ENCODE measurements around the gene TOR1A.
"Not testable (repeated sequence)": the region's sequence is repeated elsewhere in the genome, so short reads cannot be mapped to it uniquely, and the experiment has no call there.

The TOR1A gene

DNA sequence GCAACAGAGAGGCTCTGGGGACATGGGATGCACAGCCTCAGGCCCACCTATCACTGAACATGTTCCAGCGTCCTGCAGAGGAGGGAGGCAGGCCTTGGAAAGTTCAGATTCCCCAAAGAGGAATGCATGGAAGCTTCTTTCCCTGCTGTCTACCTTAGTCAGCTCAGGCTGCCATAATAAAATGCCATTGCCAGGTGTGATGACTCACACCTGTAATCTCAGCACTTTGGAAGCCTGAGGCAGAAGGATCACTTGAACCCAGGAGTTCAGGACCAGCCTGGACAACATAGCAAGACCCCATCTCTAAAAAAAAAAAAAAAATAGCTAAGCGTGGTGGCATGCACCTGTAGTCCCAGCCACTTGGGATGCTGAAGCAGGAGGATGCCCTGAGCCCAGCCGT lies 45.5 kb downstream of the TOR1A start:
- Histone ChIP-seq H2AFZ (ENCODE audit: low read depth, low read length) (no peak overlapping the region), H3K9me3 (ENCODE audit: low read length) (no peaks in the 10 kb centered on the region), H3K36me3 (ENCODE audit: insufficient read depth, low read length) (no peaks in the 10 kb centered on the region), H3K4me3 (ENCODE audit: low read length) (no peak overlapping the region), H3K27me3 (ENCODE audit: insufficient read depth, low read length) (no peaks in the 10 kb centered on the region), H3K4me1 (ENCODE audit: insufficient read depth, low read length) (peaks cover 13% of the 10 kb centered on the region)

DNA sequence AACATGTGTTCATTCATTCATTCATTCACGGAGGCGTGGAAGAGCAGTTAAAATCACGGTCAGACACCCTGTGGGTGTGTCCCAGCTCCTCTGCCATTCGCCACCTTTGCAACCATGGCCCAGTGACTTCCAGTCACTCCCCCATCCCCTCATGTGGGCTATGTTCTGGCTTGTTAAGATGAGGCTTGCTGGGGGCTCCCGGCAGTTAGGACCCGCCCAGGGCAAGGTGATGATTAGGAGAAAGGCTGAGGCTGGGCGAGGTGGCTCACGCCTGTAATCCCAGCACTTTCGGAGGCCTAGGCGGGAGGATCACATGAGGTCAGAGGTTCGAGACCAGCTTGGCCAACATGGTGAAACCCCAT lies 46.2 kb downstream of the TOR1A start:
- H3K36me3 ChIP-seq (ENCODE audit: insufficient read depth, low read length), result no peaks in the 10 kb centered on the region
- H3K27me3 ChIP-seq (ENCODE audit: insufficient read depth, low read length), result no peaks in the 10 kb centered on the region
- no peak overlapping the region for H3K4me3 ChIP-seq (ENCODE audit: low read length)
- H2AFZ ChIP-seq (ENCODE audit: low read depth, low read length), result no peak overlapping the region
- H3K4me1 ChIP-seq (ENCODE audit: insufficient read depth, low read length), result peaks cover 13% of the 10 kb centered on the region
- no peaks in the 10 kb centered on the region for H3K9me3 ChIP-seq (ENCODE audit: low read length)

DNA sequence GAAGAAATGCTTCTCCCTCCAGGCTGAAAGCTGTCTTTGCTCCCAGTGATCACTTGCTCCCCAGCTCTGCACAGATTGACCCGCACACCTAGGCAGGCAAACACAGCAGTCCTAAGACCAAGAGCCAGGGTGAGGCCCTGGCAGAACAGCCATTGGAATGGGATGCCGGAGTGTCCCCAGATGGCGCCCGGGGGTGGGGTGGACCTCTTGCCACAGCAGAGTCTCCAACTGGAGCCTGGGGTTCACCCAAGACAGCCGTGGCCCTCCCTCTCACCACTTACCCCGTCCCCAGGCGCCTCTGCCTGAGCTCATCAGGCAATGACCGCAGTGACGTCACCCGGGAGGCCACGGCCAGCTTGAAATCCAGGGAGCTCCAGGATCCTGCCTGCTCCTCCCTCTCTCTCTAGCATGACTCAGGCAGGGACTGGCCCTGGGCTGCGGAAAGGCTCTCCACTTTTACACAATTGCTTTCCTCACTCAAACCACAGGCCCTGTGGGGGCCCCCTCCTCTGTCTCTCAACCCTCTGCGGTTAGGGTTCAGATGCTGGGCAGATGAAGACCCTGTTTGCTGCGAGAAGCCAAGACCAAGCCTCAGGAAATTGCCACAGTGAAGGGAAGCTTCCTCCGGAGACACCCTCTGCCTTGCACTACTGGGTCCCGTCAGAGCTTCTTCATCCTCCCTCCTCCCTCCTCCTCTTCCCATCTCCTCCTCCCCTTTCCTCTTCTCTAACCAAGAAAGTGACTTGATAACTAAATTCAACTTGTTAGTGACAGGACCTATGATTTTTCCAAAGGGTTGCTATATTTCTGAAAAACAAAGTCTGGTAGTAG lies 46.8 kb downstream of the TOR1A start:
- Histone ChIP-seq H3K36me3 (ENCODE audit: insufficient read depth, low read length) (no peaks in the 10 kb centered on the region), H3K9me3 (ENCODE audit: low read length) (no peaks in the 10 kb centered on the region), H2AFZ (ENCODE audit: low read depth, low read length) (peak overlapping the region; percentile 96), H3K27me3 (ENCODE audit: insufficient read depth, low read length) (no peaks in the 10 kb centered on the region), H3K4me1 (ENCODE audit: insufficient read depth, low read length) (peaks cover 13% of the 10 kb centered on the region), H3K4me3 (ENCODE audit: low read length) (peak overlapping the region; percentile 20)

DNA sequence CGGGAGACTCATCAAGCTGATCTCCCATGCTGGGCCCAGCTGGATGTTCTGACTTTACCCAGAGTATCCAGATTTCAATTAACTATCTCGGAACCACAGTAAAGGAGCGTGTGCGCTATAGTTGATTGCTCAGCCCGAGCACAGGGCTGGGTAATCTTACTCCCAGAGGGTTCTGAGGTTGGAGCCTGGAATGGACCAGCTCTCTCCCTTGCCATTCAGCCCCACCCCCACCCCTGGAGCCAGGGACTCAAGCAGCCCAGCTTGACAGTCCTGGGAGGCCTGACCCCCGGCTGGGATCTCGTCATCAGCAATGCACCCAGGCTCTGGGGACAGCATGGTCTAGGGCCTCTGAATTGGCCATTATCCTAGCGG lies 47.4 kb downstream of the TOR1A start:
- Histone ChIP-seq H3K36me3 (ENCODE audit: insufficient read depth, low read length) (no peaks in the 10 kb centered on the region), H3K9me3 (ENCODE audit: low read length) (no peaks in the 10 kb centered on the region), H3K4me3 (ENCODE audit: low read length) (peak overlapping the region; percentile 20), H3K27me3 (ENCODE audit: insufficient read depth, low read length) (no peaks in the 10 kb centered on the region), H2AFZ (ENCODE audit: low read depth, low read length) (peak overlapping the region; percentile 96), H3K4me1 (ENCODE audit: insufficient read depth, low read length) (peaks cover 13% of the 10 kb centered on the region)

DNA sequence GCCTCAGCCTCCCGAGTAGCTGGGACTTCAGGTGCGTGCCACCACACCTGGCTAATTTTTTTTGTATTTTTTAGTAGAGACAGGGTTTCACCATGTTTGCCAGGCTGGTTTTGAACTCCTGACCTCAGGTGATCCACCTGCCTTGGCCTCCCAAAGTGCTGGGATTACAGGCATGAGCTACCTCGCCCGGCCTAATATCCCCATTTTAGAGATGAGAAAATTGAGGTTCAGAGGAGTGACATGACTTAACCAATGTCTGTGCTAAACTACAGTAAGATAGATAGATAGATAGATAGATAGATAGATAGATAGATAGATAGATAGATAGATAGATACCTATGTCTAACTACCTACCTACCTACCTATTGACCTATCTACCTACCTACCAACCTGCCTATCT lies 47.8 kb downstream of the TOR1A start:
- not testable (repeated sequence) for H3K27me3 ChIP-seq (ENCODE audit: insufficient read depth, low read length); H3K36me3 ChIP-seq (ENCODE audit: insufficient read depth, low read length); H3K4me3 ChIP-seq (ENCODE audit: low read length); H3K9me3 ChIP-seq (ENCODE audit: low read length); H2AFZ ChIP-seq (ENCODE audit: low read depth, low read length)
- peaks cover 13% of the 10 kb centered on the region for H3K4me1 ChIP-seq (ENCODE audit: insufficient read depth, low read length)

DNA sequence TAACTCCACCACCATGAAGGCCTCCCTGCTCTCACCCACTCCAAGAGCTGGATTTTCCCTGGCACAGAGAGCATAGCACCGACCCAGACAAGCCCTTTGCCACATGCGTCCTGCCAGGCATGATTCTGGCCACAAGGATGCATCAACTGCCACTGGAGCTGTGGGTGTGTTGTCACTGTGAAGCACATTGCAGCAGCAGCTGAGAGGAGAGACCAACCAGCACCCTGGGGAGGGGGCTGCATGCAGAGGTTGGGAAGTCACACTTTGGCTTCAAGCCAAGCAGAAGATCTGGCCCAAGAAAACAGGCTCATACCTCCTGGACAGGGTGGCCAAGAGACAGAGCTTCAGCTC lies 48.5 kb downstream of the TOR1A start:
- Histone ChIP-seq H3K36me3 (ENCODE audit: insufficient read depth, low read length) (no peaks in the 10 kb centered on the region), H3K9me3 (ENCODE audit: low read length) (no peaks in the 10 kb centered on the region)

DNA sequence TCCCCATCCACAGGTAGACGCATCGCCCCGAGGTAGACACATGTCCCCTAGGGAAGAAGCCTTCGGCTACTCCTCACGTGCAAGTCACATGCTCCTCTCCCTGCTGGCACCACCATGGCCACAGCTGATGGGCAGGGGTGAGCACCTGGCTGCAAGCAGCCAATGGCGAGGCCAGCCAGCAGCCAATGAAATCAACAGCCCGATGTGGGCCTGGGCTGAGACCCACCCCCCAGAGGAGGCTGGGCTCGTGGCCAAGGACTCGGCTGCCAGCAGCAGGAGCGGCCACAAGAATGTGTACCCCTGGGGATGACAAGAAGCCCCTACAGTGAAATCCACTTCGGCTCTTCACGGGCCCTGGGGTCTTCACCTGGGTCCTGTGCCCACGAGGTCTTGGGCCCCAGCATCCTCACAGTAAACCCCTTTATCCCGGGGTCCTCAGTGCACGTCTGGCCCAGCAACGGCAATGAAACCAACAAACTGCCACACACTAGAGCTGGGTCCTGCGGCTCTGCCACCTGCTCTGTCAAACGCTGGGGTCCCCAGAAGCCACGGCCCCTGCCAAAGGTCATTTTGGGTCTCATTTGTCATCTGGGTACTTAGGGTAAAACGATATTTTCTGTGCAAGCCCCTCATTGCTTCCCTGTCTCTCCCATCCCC lies 49.0 kb downstream of the TOR1A start:
- no peaks in the 10 kb centered on the region for H3K27me3 ChIP-seq (ENCODE audit: insufficient read depth, low read length)
- no peaks in the 10 kb centered on the region for H3K9me3 ChIP-seq (ENCODE audit: low read length)
- no peak overlapping the region for H2AFZ ChIP-seq (ENCODE audit: low read depth, low read length)
- peaks cover 13% of the 10 kb centered on the region for H3K4me1 ChIP-seq (ENCODE audit: insufficient read depth, low read length)
- no peak overlapping the region for H3K4me3 ChIP-seq (ENCODE audit: low read length)
- no peaks in the 10 kb centered on the region for H3K36me3 ChIP-seq (ENCODE audit: insufficient read depth, low read length)

More for the DNA sequence above, 48.5 kb downstream of the TOR1A start:
- H2AFZ ChIP-seq (ENCODE audit: low read depth, low read length), result no peak overlapping the region
- H3K4me1 ChIP-seq (ENCODE audit: insufficient read depth, low read length), result peaks cover 13% of the 10 kb centered on the region
- H3K4me3 ChIP-seq (ENCODE audit: low read length), result no peak overlapping the region
- H3K27me3 ChIP-seq (ENCODE audit: insufficient read depth, low read length), result no peaks in the 10 kb centered on the region

DNA sequence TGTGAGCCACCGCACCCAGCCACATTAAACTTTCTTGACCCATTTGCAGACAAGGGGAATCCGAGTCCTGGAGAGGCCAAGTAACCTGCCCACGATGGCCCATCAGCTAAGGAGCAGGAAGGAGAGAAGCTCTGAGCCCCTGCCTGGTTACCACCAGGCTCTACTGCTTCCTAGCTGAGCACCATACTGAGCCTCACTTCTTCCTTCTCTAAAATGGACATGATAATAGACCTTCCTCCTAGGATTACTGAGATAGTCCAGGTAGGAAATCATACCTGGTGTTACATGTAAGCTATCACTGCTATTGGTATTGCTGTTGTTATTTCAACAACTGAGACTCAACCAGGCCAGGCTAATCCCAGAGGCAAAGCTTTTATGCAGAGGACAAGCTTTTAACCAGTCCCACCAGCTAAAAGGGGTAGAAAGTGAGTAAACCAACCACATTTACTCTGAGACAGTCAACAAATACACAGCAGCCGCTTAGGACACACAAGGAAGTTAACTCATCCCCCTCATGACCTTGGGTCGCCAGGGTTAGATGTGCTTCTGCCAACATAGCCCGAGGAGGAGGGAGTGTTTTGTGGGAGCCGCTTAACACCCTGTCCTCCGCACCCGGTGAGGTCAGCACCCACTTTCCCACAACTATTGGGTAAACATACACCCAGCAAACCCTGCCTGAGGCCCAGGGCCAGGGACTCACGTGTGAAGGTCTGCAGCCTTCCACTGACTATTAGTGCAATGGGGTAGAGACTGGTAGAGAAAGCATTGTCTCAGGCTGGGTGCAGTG lies 50.5 kb downstream of the TOR1A start:
- no peak overlapping the region for H2AFZ ChIP-seq (ENCODE audit: low read depth, low read length)
- H3K4me3 ChIP-seq (ENCODE audit: low read length), result no peak overlapping the region
- no peaks in the 10 kb centered on the region for H3K9me3 ChIP-seq (ENCODE audit: low read length)
- H3K27me3 ChIP-seq (ENCODE audit: insufficient read depth, low read length), result no peaks in the 10 kb centered on the region
- H3K36me3 ChIP-seq (ENCODE audit: insufficient read depth, low read length), result no peaks in the 10 kb centered on the region
- peaks cover 13% of the 10 kb centered on the region for H3K4me1 ChIP-seq (ENCODE audit: insufficient read depth, low read length)

DNA sequence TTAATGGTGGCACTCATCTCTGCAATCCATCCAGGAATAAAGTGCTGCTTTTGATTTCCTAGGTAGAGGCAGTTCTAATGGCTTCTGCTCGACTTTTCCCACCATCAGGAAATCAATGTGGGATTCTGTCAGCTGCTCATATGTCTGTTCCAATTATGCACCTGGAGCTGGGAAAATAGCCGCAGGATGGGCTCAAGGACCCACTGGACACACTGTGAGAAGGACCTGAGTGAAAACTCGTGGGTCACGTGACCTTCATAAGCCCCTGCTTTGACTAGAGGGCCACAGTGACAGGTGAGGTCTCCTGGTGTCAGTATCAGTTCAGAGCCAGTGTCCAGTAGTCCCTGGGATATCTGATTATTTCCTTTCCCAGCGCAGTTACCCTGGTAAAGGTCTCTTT lies 53.2 kb downstream of the TOR1A start:
- H3K9me3 ChIP-seq (ENCODE audit: low read length), result no peaks in the 10 kb centered on the region
- peaks cover 3% of the 10 kb centered on the region for H3K27me3 ChIP-seq (ENCODE audit: insufficient read depth, low read length)
- H2AFZ ChIP-seq (ENCODE audit: low read depth, low read length), result no peak overlapping the region
- H3K4me3 ChIP-seq (ENCODE audit: low read length), result no peak overlapping the region
- no peaks in the 10 kb centered on the region for H3K4me1 ChIP-seq (ENCODE audit: insufficient read depth, low read length)
- H3K36me3 ChIP-seq (ENCODE audit: insufficient read depth, low read length), result no peaks in the 10 kb centered on the region

DNA sequence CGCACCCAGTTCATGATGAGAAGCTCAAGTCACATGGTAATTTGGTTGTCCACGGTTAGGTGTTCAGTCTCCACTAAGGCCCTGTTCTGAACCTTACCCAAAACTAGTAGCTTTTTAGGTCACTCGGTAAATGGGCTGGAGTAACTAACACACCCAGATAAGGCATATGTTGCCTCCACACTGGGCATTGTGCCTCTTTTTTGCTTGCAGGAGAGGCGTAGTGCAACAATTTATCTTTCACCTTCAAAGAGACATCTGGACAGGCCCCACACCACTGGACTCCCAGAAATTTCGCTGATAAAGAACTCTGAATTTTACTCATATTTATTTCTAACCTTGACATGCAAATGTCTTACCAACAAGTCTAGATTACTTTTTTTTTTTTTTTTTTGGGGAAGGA lies 54.3 kb downstream of the TOR1A start:
- H2AFZ ChIP-seq (ENCODE audit: low read depth, low read length), result no peak overlapping the region

DNA sequence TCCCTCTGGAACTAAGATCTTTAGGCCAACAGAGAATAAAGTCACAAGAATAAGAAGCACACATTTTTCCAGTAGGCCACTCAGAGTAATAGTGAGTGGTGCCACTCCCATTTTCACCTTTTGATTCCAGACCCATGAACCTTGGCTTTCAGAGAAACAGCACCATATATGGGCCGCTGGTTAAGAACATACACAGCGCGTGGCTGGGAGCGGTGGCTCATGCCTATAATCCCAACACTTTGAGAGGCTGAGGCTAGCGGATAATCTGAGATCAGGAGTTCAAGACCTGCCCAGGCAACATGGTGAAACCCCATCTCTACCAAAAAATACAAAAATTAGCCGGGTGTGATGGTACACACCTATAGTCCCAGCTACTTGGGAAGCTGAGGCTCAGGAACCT lies 55.5 kb downstream of the TOR1A start:
- H3K4me3 ChIP-seq (ENCODE audit: low read length), result no peak overlapping the region
- no peaks in the 10 kb centered on the region for H3K4me1 ChIP-seq (ENCODE audit: insufficient read depth, low read length)
- no peaks in the 10 kb centered on the region for H3K36me3 ChIP-seq (ENCODE audit: insufficient read depth, low read length)
- no peak overlapping the region for H2AFZ ChIP-seq (ENCODE audit: low read depth, low read length)
- H3K9me3 ChIP-seq (ENCODE audit: low read length), result no peaks in the 10 kb centered on the region
- peaks cover 3% of the 10 kb centered on the region for H3K27me3 ChIP-seq (ENCODE audit: insufficient read depth, low read length)

More for the DNA sequence above, 54.3 kb downstream of the TOR1A start:
- Histone ChIP-seq H3K36me3 (ENCODE audit: insufficient read depth, low read length) (no peaks in the 10 kb centered on the region), H3K4me3 (ENCODE audit: low read length) (no peak overlapping the region), H3K9me3 (ENCODE audit: low read length) (no peaks in the 10 kb centered on the region), H3K4me1 (ENCODE audit: insufficient read depth, low read length) (no peaks in the 10 kb centered on the region), H3K27me3 (ENCODE audit: insufficient read depth, low read length) (peaks cover 3% of the 10 kb centered on the region)

DNA sequence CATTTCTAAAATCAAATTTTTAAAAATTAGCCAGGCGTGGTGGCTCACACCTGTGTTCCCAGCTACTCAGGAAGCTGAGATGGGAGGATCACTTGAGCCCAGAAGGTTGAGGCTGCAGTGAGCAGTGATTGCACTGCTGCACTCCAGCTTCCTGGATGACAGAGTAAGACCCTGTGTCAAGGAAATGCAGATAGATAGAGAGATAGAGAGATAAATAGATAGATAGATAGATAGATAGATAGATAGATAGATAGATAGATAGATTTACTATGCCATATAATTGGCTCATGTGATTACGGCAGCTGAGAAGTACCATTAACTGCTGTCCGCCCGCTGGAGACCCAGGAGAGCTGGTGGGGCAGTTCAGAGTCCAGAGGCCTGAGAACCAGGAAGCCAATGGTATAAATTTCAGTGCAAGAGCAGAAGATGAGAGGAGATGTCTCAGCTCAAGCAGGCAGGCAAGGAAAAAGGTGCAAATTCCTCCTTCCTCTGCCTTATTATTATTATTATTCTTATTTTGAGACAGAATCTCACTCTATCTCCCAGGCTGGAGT lies 58.1 kb downstream of the TOR1A start:
- Histone ChIP-seq H3K4me1 (ENCODE audit: insufficient read depth, low read length) (no peaks in the 10 kb centered on the region), H3K36me3 (ENCODE audit: insufficient read depth, low read length) (no peaks in the 10 kb centered on the region), H3K27me3 (ENCODE audit: insufficient read depth, low read length) (peaks cover 5% of the 10 kb centered on the region), H3K4me3 (ENCODE audit: low read length) (no peak overlapping the region), H3K9me3 (ENCODE audit: low read length) (no peaks in the 10 kb centered on the region), H2AFZ (ENCODE audit: low read depth, low read length) (no peak overlapping the region)

Measured in neuron (in vitro differentiated cells).